Measurements from ENCODE around the gene DNPEP.

DNA sequence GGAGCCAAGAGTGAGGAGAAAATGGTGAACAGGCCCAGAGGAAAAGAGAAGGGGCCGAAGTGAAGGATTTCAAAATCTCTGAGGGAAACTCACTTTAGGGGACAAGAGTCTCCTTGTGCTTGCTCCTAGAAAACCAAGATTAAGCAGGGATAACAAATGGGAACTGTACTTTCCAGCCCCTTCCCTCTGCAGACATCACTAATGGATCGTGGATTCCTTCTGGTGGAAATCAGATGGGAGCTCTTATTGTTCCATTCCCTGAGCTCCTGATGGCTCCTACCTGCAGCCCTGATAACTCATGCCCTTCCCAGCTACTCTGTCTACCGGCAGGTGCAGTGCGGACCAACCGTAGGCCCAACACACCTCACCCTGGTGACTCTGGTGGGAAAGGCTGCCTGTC lies 34.6 kb downstream of the DNPEP start:
- no peak for TF ChIP-seq FOS (IDR thresholded peaks at IDR 0.05; ENCODE audit: borderline replicate concordance, insufficient read depth, low read length)
- TF ChIP-seq, protein P1, sequence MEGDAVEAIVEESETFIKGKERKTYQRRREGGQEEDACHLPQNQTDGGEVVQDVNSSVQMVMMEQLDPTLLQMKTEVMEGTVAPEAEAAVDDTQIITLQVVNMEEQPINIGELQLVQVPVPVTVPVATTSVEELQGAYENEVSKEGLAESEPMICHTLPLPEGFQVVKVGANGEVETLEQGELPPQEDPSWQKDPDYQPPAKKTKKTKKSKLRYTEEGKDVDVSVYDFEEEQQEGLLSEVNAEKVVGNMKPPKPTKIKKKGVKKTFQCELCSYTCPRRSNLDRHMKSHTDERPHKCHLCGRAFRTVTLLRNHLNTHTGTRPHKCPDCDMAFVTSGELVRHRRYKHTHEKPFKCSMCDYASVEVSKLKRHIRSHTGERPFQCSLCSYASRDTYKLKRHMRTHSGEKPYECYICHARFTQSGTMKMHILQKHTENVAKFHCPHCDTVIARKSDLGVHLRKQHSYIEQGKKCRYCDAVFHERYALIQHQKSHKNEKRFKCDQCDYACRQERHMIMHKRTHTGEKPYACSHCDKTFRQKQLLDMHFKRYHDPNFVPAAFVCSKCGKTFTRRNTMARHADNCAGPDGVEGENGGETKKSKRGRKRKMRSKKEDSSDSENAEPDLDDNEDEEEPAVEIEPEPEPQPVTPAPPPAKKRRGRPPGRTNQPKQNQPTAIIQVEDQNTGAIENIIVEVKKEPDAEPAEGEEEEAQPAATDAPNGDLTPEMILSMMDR (IDR thresholded peaks at IDR 0.05; ENCODE audit: extremely low read depth in 1 of 2, insufficient read depth in 1 of 2, low read depth in 1 of 2, low read length in 2 of 2): no peak
